Measurements from ENCODE around the gene KCNK7.
"Not testable (repeated sequence)": the region's sequence is repeated elsewhere in the genome, so short reads cannot be mapped to it uniquely, and the experiment has no call there.

KCNK7 gene

GRCh38 chr11:65569973-65570918 lies 25.4 kb downstream of the KCNK7 start, which contains the start of gene ZNRD2:
TSS of gene ZNRD2 (plus strand) at chr11:65570477. CDS start at chr11:65570492, 15 bp downstream.
- no peaks in the 10 kb centered on the region for H3K9me3 Mint-ChIP-seq
- H3K36me3 Mint-ChIP-seq (ENCODE audit: low read depth): peaks cover 22% of the 10 kb centered on the region
- H3K27ac Mint-ChIP-seq: peak within 1 kb of the TSS; percentile 100
- H3K4me3 Mint-ChIP-seq: peak within 1 kb of the TSS; percentile 99
- H3K27me3 Mint-ChIP-seq (ENCODE audit: low read depth): no peaks in the 10 kb centered on the region
- peaks cover 62% of the 10 kb centered on the region for H3K4me1 Mint-ChIP-seq (ENCODE audit: low read depth)

- no peaks in the 10 kb centered on the region for H3K9me3 Mint-ChIP-seq
- H3K4me3 Mint-ChIP-seq: peak overlapping the region; percentile 99
- peaks cover 62% of the 10 kb centered on the region for H3K4me1 Mint-ChIP-seq (ENCODE audit: low read depth)
- H3K27ac Mint-ChIP-seq: peak overlapping the region; percentile 100
- peaks cover 22% of the 10 kb centered on the region for H3K36me3 Mint-ChIP-seq (ENCODE audit: low read depth)
- no peaks in the 10 kb centered on the region for H3K27me3 Mint-ChIP-seq (ENCODE audit: low read depth)
Observed at GRCh38 chr11:65569164-65569972, 26.2 kb downstream of the KCNK7 start.

- H3K36me3 Mint-ChIP-seq (ENCODE audit: low read depth): peaks cover 13% of the 10 kb centered on the region
- H3K4me3 Mint-ChIP-seq: peak overlapping the region; percentile 60
- H3K4me1 Mint-ChIP-seq (ENCODE audit: low read depth): peaks cover 44% of the 10 kb centered on the region
- H3K27me3 Mint-ChIP-seq (ENCODE audit: low read depth): no peaks in the 10 kb centered on the region
- H3K9me3 Mint-ChIP-seq: no peaks in the 10 kb centered on the region
- peak overlapping the region; percentile 86 for H3K27ac Mint-ChIP-seq
Observed at GRCh38 chr11:65565624-65566453, 29.8 kb downstream of the KCNK7 start.

GRCh38 chr11:65564879-65565559 lies 30.6 kb downstream of the KCNK7 start:
- Mint-ChIP-seq H3K27ac (peak overlapping the region; percentile 86), H3K4me1 (ENCODE audit: low read depth) (peaks cover 47% of the 10 kb centered on the region), H3K36me3 (ENCODE audit: low read depth) (peaks cover 10% of the 10 kb centered on the region), H3K4me3 (peak overlapping the region; percentile 60)
- H3K27me3 Mint-ChIP-seq (ENCODE audit: low read depth); H3K9me3 Mint-ChIP-seq: not testable (repeated sequence)

- H3K4me3 Mint-ChIP-seq: no peak overlapping the region
- H3K4me1 Mint-ChIP-seq (ENCODE audit: low read depth): peaks cover 42% of the 10 kb centered on the region
- H3K36me3 Mint-ChIP-seq (ENCODE audit: low read depth): peaks cover 4% of the 10 kb centered on the region
- no peak overlapping the region for H3K27ac Mint-ChIP-seq
- H3K9me3 Mint-ChIP-seq: no peaks in the 10 kb centered on the region
- no peaks in the 10 kb centered on the region for H3K27me3 Mint-ChIP-seq (ENCODE audit: low read depth)
Observed at GRCh38 chr11:65563601-65564000, 32.0 kb downstream of the KCNK7 start.

GRCh38 chr11:65562788-65563187 lies 32.8 kb downstream of the KCNK7 start:
- H3K27ac Mint-ChIP-seq: no peak overlapping the region
- no peaks in the 10 kb centered on the region for H3K9me3 Mint-ChIP-seq
- H3K4me3 Mint-ChIP-seq: no peak overlapping the region
- no peaks in the 10 kb centered on the region for H3K27me3 Mint-ChIP-seq (ENCODE audit: low read depth)
- H3K36me3 Mint-ChIP-seq (ENCODE audit: low read depth): no peaks in the 10 kb centered on the region
- peaks cover 35% of the 10 kb centered on the region for H3K4me1 Mint-ChIP-seq (ENCODE audit: low read depth)

GRCh38 chr11:65562020-65562419 lies 33.6 kb downstream of the KCNK7 start:
- H3K4me3 Mint-ChIP-seq: no peak overlapping the region
- no peaks in the 10 kb centered on the region for H3K27me3 Mint-ChIP-seq (ENCODE audit: low read depth)
- peaks cover 4% of the 10 kb centered on the region for H3K36me3 Mint-ChIP-seq (ENCODE audit: low read depth)
- H3K4me1 Mint-ChIP-seq (ENCODE audit: low read depth): peaks cover 37% of the 10 kb centered on the region
- H3K27ac Mint-ChIP-seq: peak overlapping the region; percentile 38
- H3K9me3 Mint-ChIP-seq: no peaks in the 10 kb centered on the region

GRCh38 chr11:65560555-65561418 lies 34.8 kb downstream of the KCNK7 start:
- Mint-ChIP-seq H3K9me3 (no peaks in the 10 kb centered on the region), H3K4me1 (ENCODE audit: low read depth) (peaks cover 37% of the 10 kb centered on the region), H3K27me3 (ENCODE audit: low read depth) (no peaks in the 10 kb centered on the region), H3K27ac (no peak overlapping the region), H3K4me3 (no peak overlapping the region), H3K36me3 (ENCODE audit: low read depth) (peaks cover 4% of the 10 kb centered on the region)

GRCh38 chr11:65559951-65560537 lies 35.6 kb downstream of the KCNK7 start:
- Mint-ChIP-seq H3K36me3 (ENCODE audit: low read depth) (peaks cover 4% of the 10 kb centered on the region), H3K9me3 (no peaks in the 10 kb centered on the region), H3K4me1 (ENCODE audit: low read depth) (peaks cover 35% of the 10 kb centered on the region), H3K27me3 (ENCODE audit: low read depth) (no peaks in the 10 kb centered on the region), H3K27ac (no peak overlapping the region), H3K4me3 (no peak overlapping the region)

GRCh38 chr11:65559535-65559934 lies 36.1 kb downstream of the KCNK7 start:
- H3K36me3 Mint-ChIP-seq (ENCODE audit: low read depth): peaks cover 4% of the 10 kb centered on the region
- no peaks in the 10 kb centered on the region for H3K27me3 Mint-ChIP-seq (ENCODE audit: low read depth)
- H3K4me3 Mint-ChIP-seq: no peak overlapping the region
- H3K9me3 Mint-ChIP-seq: no peaks in the 10 kb centered on the region
- peaks cover 36% of the 10 kb centered on the region for H3K4me1 Mint-ChIP-seq (ENCODE audit: low read depth)
- peak overlapping the region; percentile 36 for H3K27ac Mint-ChIP-seq

GRCh38 chr11:65558930-65559509 lies 36.6 kb downstream of the KCNK7 start:
- Mint-ChIP-seq H3K4me1 (ENCODE audit: low read depth) (peaks cover 40% of the 10 kb centered on the region), H3K4me3 (peak overlapping the region; percentile 50), H3K27me3 (ENCODE audit: low read depth) (no peaks in the 10 kb centered on the region), H3K27ac (peak overlapping the region; percentile 36), H3K36me3 (ENCODE audit: low read depth) (peaks cover 4% of the 10 kb centered on the region), H3K9me3 (no peaks in the 10 kb centered on the region)

All from T-helper 1 cell treated with Interleukin-12 subunit alpha and Interleukin-12 subunit beta and Interleukin-4 antibody, amounts not matched to agents 30 μg/mL and 1 μg/mL, for 36 hours (primary cell).